Gastrocnemius medialis (tissue), 4 donors: ENCODE results near the gene CDH23.

ENCODE experiments used
- CTCF ChIP-seq, 5 experiments: fragments of 450-650 bp in 3 of 5; fragments of 200-600 bp in 2 of 5; sonication (generic) in 2 of 5; IDR thresholded peaks in 4 of 5; conservative IDR thresholded peaks in 1 of 5; 1 replicate in 4 of 5; 2 replicates in 1 of 5; pipeline ENCODE4 v1.5.1; 2016 to 2019; ENCODE audit warnings: antibody characterized with exemption in 5 of 5, mild to moderate bottlenecking in 3 of 5, moderate library complexity in 3 of 5
- POLR2A ChIP-seq, 2 donors: fragments of 450-650 bp; IDR thresholded peaks; one replicate each; pipeline ENCODE4 v1.6.1; 2017; ENCODE audit warnings: antibody characterized with exemption in 2 of 2, mild to moderate bottlenecking in 2 of 2, moderate library complexity in 2 of 2

GRCh38 chr10:71515531-71516172 lies 118.9 kb downstream of the CDH23 start:
- TF ChIP-seq CTCF (IDR thresholded peaks at IDR 0.05 in 4 of 5, conservative IDR thresholded peaks at IDR 0.05 in 1 of 5), result no peak
- no peak for TF ChIP-seq POLR2A (IDR thresholded peaks at IDR 0.05)
